ENCODE data around the gene CRLF2. TPM values are rescaled to one million over a fixed set of nuclear protein-coding genes. Genes with fewer than 3 reads are reported as not detected.
A peak's percentile ranks its signal among the peaks of the same experiment; 100 is the strongest.
"Not testable (repeated sequence)": the region's sequence is repeated elsewhere in the genome, so short reads cannot be mapped to it uniquely, and the experiment has no call there.

The CRLF2 gene
- polyA plus RNA-seq, 1 experiment: not detected

GRCh38 chrX:1248331-1249061 is 36.0 kb upstream of the CRLF2 start:
- H3K36me3 ChIP-seq (ENCODE audit: control insufficient read depth, insufficient read depth, low read length): no peaks in the 10 kb centered on the region
- no peak for DNase-seq (ENCODE audit: low read depth)
- no peak for TF ChIP-seq CTCF (IDR thresholded peaks at IDR 0.05; ENCODE audit: insufficient read depth, low read depth, low read length)
- POLR2A ChIA-PET: no interaction called here
- H3K4me3 ChIP-seq (ENCODE audit: low read depth, low read length): peak overlapping the region; percentile 16; the same call in 1 of the 2 replicates
- CTCF ChIA-PET: no interaction called here
- no peaks in the 10 kb centered on the region for H3K27me3 ChIP-seq (ENCODE audit: control insufficient read depth, insufficient read depth, low read length)

- H3K27me3 ChIP-seq (ENCODE audit: control insufficient read depth, insufficient read depth, low read length): no peaks in the 10 kb centered on the region
- peak; percentile 86 for TF ChIP-seq CTCF (IDR thresholded peaks at IDR 0.05; ENCODE audit: insufficient read depth, low read depth, low read length)
- no peaks in the 10 kb centered on the region for H3K36me3 ChIP-seq (ENCODE audit: control insufficient read depth, insufficient read depth, low read length)
- ChIA-PET POLR2A (no interaction called here), CTCF (no interaction called here)
- no peak for DNase-seq (ENCODE audit: low read depth)
- H3K4me3 ChIP-seq (ENCODE audit: low read depth, low read length): no peak overlapping the region
These were observed 34.4 kb upstream of the CRLF2 start for GRCh38 chrX:1246816-1247215.

- TF ChIP-seq CTCF (IDR thresholded peaks at IDR 0.05; ENCODE audit: insufficient read depth, low read depth, low read length): peak; percentile 29
- Histone ChIP-seq H3K4me3 (ENCODE audit: low read depth, low read length) (no peak overlapping the region), H3K27me3 (ENCODE audit: control insufficient read depth, insufficient read depth, low read length) (no peaks in the 10 kb centered on the region), H3K36me3 (ENCODE audit: control insufficient read depth, insufficient read depth, low read length) (no peaks in the 10 kb centered on the region)
- ChIA-PET POLR2A (no interaction called here), CTCF (no interaction called here)
- DNase-seq (ENCODE audit: low read depth): no peak
These were observed 32.0 kb upstream of the CRLF2 start for GRCh38 chrX:1244164-1245076.

- POLR2A ChIA-PET: no interaction called here
- DNase-seq (ENCODE audit: low read depth): peak; percentile 10
- CTCF ChIA-PET: no interaction called here
- no peak overlapping the region for H3K4me3 ChIP-seq (ENCODE audit: low read depth, low read length)
- H3K36me3 ChIP-seq (ENCODE audit: control insufficient read depth, insufficient read depth, low read length): no peaks in the 10 kb centered on the region
- TF ChIP-seq CTCF (IDR thresholded peaks at IDR 0.05; ENCODE audit: insufficient read depth, low read depth, low read length): no peak
- H3K27me3 ChIP-seq (ENCODE audit: control insufficient read depth, insufficient read depth, low read length): no peaks in the 10 kb centered on the region
These were observed 30.5 kb upstream of the CRLF2 start for GRCh38 chrX:1242891-1243402.

- CTCF ChIA-PET; H3K4me3 ChIP-seq (ENCODE audit: low read depth, low read length); H3K36me3 ChIP-seq (ENCODE audit: control insufficient read depth, insufficient read depth, low read length); H3K27me3 ChIP-seq (ENCODE audit: control insufficient read depth, insufficient read depth, low read length); POLR2A ChIA-PET; DNase-seq (ENCODE audit: low read depth): not testable (repeated sequence)
These were observed 28.1 kb upstream of the CRLF2 start for GRCh38 chrX:1240551-1240950.
